ENCODE measurements around the gene CAB39L. TPM values are rescaled to one million over a fixed set of nuclear protein-coding genes. Genes with fewer than 3 reads are reported as not detected.

Gene CAB39L
- total RNA-seq, 1 donor from 2014 or later = 13.3 TPM

- H3K27ac Mint-ChIP-seq = no peak overlapping the region
- H3K4me1 Mint-ChIP-seq = peaks cover 21% of the 10 kb centered on the region
- DNase-seq (ENCODE audit: low spot score in 2 of 2, unreplicated experiment in 2 of 2) = peak in 1 of 2 experiments; percentile 46
- peak; percentile 80 for TF ChIP-seq CTCF (IDR thresholded peaks at IDR 0.05; ENCODE audit: unreplicated experiment)
- peak overlapping the region; percentile 4 for H3K4me3 Mint-ChIP-seq
- no peaks in the 10 kb centered on the region for H3K9me3 Mint-ChIP-seq
- peaks cover 19% of the 10 kb centered on the region for H3K27me3 Mint-ChIP-seq (ENCODE audit: low read depth)
- no peaks in the 10 kb centered on the region for H3K36me3 Mint-ChIP-seq
Observed at GRCh38 chr13:49300739-49301589, 142.9 kb downstream of the CAB39L start.

GRCh38 chr13:49300276-49300675 is 143.6 kb downstream of the CAB39L start:
- no peak for DNase-seq (ENCODE audit: low spot score in 2 of 2, unreplicated experiment in 2 of 2)
- H3K27ac Mint-ChIP-seq = no peak overlapping the region
- H3K27me3 Mint-ChIP-seq (ENCODE audit: low read depth) = peaks cover 19% of the 10 kb centered on the region
- no peaks in the 10 kb centered on the region for H3K9me3 Mint-ChIP-seq
- H3K4me1 Mint-ChIP-seq = peaks cover 21% of the 10 kb centered on the region
- no peaks in the 10 kb centered on the region for H3K36me3 Mint-ChIP-seq
- H3K4me3 Mint-ChIP-seq = no peak overlapping the region
- TF ChIP-seq CTCF (IDR thresholded peaks at IDR 0.05; ENCODE audit: unreplicated experiment) = no peak

GRCh38 chr13:49298903-49299605 is 144.8 kb downstream of the CAB39L start:
- no peak overlapping the region for H3K27ac Mint-ChIP-seq
- peaks cover 19% of the 10 kb centered on the region for H3K27me3 Mint-ChIP-seq (ENCODE audit: low read depth)
- H3K4me3 Mint-ChIP-seq = no peak overlapping the region
- DNase-seq (ENCODE audit: low spot score in 2 of 2, unreplicated experiment in 2 of 2) = no peak
- H3K9me3 Mint-ChIP-seq = no peaks in the 10 kb centered on the region
- no peak for TF ChIP-seq CTCF (IDR thresholded peaks at IDR 0.05; ENCODE audit: unreplicated experiment)
- H3K36me3 Mint-ChIP-seq = no peaks in the 10 kb centered on the region
- peaks cover 21% of the 10 kb centered on the region for H3K4me1 Mint-ChIP-seq

GRCh38 chr13:49298416-49298815 is 145.4 kb downstream of the CAB39L start:
- no peak overlapping the region for H3K27ac Mint-ChIP-seq
- no peaks in the 10 kb centered on the region for H3K36me3 Mint-ChIP-seq
- no peak overlapping the region for H3K4me3 Mint-ChIP-seq
- H3K9me3 Mint-ChIP-seq = no peaks in the 10 kb centered on the region
- peaks cover 23% of the 10 kb centered on the region for H3K4me1 Mint-ChIP-seq
- DNase-seq (ENCODE audit: low spot score in 2 of 2, unreplicated experiment in 2 of 2) = no peak
- TF ChIP-seq CTCF (IDR thresholded peaks at IDR 0.05; ENCODE audit: unreplicated experiment) = no peak
- H3K27me3 Mint-ChIP-seq (ENCODE audit: low read depth) = peaks cover 17% of the 10 kb centered on the region

GRCh38 chr13:49297338-49297737 is 146.5 kb downstream of the CAB39L start:
- no peak for TF ChIP-seq CTCF (IDR thresholded peaks at IDR 0.05; ENCODE audit: unreplicated experiment)
- Mint-ChIP-seq H3K4me3 (no peak overlapping the region), H3K4me1 (peaks cover 27% of the 10 kb centered on the region), H3K27ac (no peak overlapping the region), H3K27me3 (ENCODE audit: low read depth) (peaks cover 7% of the 10 kb centered on the region), H3K36me3 (no peaks in the 10 kb centered on the region), H3K9me3 (no peaks in the 10 kb centered on the region)
- no peak for DNase-seq (ENCODE audit: low spot score in 2 of 2, unreplicated experiment in 2 of 2)
